Posterior cingulate gyrus (tissue), 11 donors: Measurements from ENCODE around the gene GABPA.
A peak's percentile ranks its signal among the peaks of the same experiment; 100 is the strongest.

Source experiments
- DNase-seq, 10 donors: peaks; one replicate each; pipeline versions ENCODE4 v3.0.0 to v3.0.0-alpha.2; 2020 to 2021; ENCODE audit warnings: mixed read lengths in 3 of 10
- intact Hi-C: fragments of 100-400 bp; cut with DNase I; formaldehyde crosslinking; loops from one replicate; pipeline ENCODE4 v1.15.1; 2023

GABPA gene

DNA sequence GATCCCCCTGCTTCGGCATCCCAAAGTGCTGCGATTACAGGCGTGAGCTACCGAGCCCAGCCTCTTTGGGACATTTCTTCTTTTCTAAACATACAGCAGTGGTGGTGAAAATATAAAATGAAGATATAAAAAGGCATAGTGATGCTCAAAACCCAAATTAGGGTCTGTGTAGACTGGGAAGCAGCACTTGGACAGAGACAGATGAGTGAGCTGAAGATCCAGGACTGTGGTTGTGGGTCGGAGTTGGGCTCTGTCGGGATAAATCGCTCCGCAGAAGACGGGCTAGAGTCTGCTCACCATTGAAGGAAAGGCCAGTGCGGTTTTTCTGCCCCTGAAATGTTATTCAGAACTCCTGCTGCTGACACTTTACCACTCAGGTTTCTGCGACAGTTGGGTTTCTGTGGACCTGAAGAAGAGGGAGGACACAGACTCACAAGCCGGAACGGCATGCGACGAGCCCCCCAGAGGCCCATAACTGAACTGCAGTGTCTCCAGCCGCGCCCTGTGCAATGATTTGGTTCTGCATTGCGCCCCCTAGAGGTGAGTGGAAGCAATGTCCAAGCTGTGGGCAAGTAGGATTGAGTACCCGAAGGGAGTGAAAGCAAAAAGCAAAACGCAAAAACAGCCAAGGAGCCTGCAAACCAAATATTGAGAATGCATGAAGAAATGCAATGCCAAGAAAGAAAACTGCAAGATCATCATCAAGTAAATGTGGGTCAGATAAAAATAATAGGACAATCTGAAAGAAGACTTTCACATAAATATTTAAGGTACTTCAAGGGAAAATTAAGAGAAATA lies 66.6 kb downstream of the GABPA start:
- intact Hi-C loops = loop anchor here (5.0 kb wide), 1 partner anchor 194 kb away; the partner anchor contains the start of gene MRPL39
- DNase-seq = peak in 9 of 10 donors; percentile 61 to 95 (median 69)

DNA sequence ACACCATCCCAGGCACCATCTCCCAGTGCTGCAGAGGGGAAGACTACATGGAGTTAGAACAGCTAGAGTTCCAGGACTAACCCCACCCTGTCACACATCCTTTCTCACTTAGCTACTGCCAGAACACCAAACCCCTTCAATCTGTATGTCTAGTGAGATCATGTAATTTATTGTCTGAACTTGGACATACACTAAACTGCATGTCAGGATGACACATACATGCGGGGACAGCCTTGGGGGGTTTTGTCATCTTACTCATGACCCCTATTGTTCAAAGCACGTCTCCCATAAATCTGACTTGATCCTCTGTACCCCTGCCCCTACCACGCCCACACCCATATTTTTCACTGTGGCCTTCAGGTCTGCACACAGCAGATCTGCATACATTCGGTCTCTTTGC lies 71.3 kb downstream of the GABPA start:
- DNase-seq = no peak
- intact Hi-C loops = no loop called here

DNA sequence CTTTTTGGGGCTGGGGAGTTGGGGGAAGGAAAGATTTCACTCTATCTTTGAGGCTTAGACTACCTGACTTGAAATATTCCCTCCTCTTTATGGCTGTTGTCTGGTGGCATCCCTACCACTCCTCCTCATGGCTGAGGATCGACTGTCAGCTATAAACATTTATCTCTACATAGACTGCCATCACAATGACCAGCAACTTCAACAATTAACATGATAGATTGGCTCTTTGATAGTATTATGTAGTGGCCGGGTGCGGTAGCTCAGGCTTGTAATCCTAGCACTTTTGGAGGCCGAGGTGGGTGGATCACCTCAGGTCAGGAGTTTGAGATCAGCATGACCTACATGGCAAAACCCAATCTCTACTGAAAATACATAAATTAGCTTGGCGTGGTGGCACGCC lies 72.4 kb downstream of the GABPA start:
- DNase-seq = no peak
- intact Hi-C loops = no loop called here

DNA sequence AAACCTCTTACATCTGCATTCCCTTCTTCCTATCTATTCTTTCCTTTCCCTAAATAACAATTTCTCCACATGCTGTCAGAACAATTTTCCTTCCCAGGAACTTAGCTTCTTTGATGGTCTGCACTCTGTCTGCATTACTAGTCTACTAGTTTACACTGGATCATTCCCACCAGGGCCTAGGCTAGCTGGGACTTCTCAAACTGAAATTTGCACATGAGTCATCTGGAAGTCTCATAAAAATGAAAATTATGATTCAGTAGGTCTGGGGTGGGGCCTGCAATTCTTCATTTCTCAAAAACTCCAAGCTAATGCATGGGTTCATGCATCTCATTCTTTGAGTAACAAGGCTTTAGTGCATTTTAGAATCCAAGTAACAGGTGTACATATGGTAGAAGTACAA lies 74.2 kb downstream of the GABPA start:
- intact Hi-C loops = no loop called here
- DNase-seq = no peak

DNA sequence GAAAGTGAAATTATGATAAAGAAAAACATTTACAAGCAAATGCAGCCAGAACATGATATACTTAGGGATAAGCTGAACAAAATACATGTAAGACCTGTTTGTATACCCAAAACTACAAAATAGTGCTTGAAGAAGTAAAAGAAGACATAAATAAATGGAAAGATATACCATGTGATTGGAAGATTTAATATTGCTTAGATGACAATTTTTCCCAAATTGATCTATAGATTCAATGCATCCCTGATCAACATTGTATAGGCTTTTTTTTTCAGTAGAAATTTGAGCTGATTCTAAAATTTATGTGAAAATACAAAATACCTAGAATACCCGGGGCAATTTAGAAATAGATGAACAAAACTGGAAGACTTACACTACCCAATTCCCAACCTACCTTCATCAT lies 76.4 kb downstream of the GABPA start:
- no peak for DNase-seq
- intact Hi-C loops = no loop called here

DNA sequence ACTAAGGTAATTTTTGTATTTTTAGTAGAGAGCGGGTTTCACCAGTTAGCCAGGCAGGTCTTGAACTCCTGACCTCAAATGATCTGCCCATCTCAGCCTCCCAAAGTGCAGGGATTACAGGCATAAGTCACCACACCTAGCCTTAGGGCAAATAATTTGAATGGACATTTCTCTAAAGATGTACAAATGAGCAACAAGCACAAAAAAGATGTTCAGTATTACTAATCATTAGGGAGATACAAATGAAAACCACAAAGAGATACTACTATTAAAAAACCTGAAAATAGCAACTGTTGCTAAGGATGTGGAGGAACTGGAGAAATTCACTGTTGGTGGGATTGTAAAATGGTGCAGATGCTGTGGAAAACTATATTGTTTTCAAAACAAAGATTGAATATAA lies 79.1 kb downstream of the GABPA start:
- intact Hi-C loops = no loop called here
- no peak for DNase-seq

DNA sequence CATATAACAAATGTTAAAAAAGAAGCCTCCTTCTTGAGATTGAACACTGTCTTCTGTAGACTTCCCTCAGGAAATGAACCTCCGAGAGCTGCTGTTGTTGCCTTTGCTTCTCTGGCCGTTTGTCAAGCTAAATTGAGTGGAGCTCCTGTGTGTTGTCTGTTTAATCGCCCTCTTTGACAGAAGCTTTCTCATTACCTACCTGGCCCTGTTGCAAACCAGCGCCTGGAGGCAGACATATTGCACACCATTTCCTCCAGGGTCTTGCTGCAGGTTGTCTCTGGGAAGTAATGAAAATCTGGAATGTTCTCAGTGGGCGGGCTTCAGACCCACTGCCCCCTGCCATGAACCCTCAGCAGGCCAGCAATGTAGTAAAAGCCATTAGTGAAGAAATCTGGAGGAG lies 83.3 kb downstream of the GABPA start:
- no peak for DNase-seq

DNA sequence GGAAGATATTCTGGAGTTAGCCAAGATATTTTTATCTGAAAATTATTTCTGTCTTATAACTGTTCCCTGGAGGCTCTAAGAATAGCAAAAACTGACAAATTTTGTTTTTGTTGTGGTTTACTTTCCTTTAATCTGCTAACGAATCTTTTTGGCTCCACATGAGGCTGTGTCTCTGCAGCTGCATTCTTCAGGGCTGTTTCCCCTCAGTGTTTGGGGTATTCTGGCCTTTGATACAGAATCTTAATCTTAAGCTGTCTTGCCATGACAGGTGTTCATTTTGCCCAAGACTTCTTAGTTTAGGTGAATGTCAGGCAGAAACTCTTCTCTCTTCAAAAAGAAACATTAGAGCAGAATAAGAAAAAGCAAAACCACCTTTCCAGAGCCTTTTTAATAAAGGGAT lies 83.8 kb downstream of the GABPA start:
- DNase-seq = no peak
- intact Hi-C loops = no loop called here

More for the DNA sequence above, 83.3 kb downstream of the GABPA start:
- intact Hi-C loops = no loop called here
